MG63 (cell line): ENCODE results near the gene GRAP. TPM values are rescaled to one million over a fixed set of nuclear protein-coding genes. Genes with fewer than 3 reads are reported as not detected.
"Not testable (repeated sequence)": the region's sequence is repeated elsewhere in the genome, so short reads cannot be mapped to it uniquely, and the experiment has no call there.

Experiments used
- DNase-seq: peaks from one replicate; pipeline ENCODE4 v3.0.0-alpha.2; 2020
- H3K27me3 ChIP-seq: fragments of 250-450 bp; sonication (Bioruptor Pico); 2 replicates; pipeline ENCODE4 v1.5.1; 2020; ENCODE audit warnings: mild to moderate bottlenecking, moderate library complexity
- H3K36me3 ChIP-seq: fragments of 250-450 bp; sonication (Bioruptor Pico); 2 replicates; pipeline ENCODE4 v1.5.1; 2020; ENCODE audit warnings: mild to moderate bottlenecking, moderate library complexity
- H3K4me3 ChIP-seq: fragments of 250-450 bp; sonication (Bioruptor Pico); 2 replicates; pipeline ENCODE4 v1.5.1; 2020; ENCODE audit warnings: mild to moderate bottlenecking, moderate library complexity
- H3K9me3 ChIP-seq: fragments of 250-450 bp; sonication (Bioruptor Pico); 2 replicates; pipeline ENCODE4 v1.5.1; 2020; ENCODE audit warnings: mild to moderate bottlenecking, moderate library complexity
- total RNA-seq: library from RNA; depleted of rRNA; stranded (reverse); fragments of >200 nt; shearing (Covaris generic); gene quantifications from 2 replicates; pipeline ENCODE4 v1.2.3, GENCODE V29; 2014; ENCODE audit warnings: low replicate concordance

GRAP gene
- total RNA-seq, 1 experiment from 2014 or later: not detected

DNA sequence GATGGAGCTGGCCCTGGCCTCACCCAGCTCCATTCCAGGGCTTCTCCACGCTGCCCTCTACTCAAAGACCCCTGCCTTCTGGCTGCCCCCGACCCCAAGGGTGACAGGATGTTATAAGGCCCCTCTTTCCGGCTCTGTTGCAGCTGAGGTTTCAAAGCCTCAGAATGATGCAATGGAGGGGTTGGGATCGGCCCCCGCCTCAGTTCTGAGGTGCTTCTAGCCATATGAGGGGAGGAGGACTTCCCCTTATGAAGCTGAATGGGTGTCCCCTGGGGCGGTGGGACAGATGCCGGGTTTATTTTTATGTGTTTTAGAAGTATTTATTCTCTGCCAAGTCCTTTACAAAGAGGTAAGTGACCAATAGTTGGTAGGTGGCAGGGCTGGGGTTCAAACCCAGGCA lies 2.1 kb upstream of the GRAP start:
- DNase-seq, H3K4me3 ChIP-seq, H3K36me3 ChIP-seq, H3K9me3 ChIP-seq, H3K27me3 ChIP-seq: not testable (repeated sequence)

DNA sequence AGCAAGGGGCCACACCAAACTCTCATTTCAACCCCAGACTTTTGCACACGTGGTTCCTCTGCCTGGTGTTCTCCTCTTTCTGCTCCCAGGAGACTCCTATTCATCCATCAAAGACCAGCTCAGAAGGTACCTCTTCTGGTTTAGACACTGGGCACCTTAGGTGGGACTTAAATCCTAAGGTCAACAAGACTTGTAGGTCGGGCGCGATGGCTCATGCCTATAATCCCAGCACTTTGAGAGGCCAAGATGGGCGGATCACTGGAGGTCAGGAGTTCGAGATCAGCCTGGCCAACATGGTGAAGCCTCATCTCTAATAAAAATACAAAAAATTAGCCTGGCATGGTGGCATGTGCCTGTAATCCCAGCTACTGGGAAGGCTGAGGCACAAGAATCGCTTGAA lies 753 bp upstream of the GRAP start:
- not testable (repeated sequence) for H3K9me3 ChIP-seq, H3K4me3 ChIP-seq, H3K27me3 ChIP-seq, H3K36me3 ChIP-seq, DNase-seq

DNA sequence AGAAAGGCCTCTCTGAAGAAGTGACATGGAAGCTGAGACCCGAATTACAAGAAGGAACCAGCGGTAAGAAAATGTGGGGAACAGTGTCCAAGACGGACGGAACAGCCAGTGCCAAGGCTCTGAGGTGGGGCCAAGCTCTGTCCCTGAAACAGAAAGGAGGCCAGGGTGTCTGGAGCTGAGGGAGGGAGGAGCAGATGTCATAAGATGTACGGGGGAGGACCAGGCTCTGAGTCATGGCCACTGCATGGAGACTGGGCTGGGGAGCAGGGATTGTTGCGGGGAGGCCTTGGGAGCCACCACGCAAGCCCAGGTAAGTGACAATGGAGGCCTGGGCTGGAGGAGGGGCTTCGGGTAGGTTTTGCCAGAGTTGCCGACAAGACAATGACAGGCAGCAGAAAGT lies 2.1 kb downstream of the GRAP start:
- H3K36me3 ChIP-seq: not testable (repeated sequence)

DNA sequence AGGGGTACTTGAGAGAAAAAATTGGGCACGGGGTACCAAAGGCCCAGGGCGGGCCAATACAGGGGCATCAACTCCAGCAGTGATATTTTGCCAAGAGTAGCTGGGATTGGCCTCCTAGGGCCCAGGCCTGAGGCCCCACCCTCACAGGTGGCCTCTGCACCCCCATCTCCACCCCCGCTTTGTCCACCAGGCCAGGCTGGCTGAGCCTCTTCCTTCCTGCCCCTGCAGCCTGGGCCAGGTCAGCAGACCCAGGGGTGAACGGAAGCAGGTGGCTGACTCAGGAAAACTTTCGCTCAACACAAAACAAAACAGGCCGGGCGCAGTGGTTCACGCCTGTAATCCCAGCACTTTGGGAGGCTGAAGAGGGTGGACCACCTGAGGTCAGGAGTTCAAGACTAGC lies 3.7 kb downstream of the GRAP start:
- not testable (repeated sequence) for H3K9me3 ChIP-seq, H3K27me3 ChIP-seq, H3K36me3 ChIP-seq, H3K4me3 ChIP-seq, DNase-seq

More for the DNA sequence above, 2.1 kb downstream of the GRAP start:
- not testable (repeated sequence) for H3K27me3 ChIP-seq, H3K4me3 ChIP-seq, H3K9me3 ChIP-seq, DNase-seq

DNA sequence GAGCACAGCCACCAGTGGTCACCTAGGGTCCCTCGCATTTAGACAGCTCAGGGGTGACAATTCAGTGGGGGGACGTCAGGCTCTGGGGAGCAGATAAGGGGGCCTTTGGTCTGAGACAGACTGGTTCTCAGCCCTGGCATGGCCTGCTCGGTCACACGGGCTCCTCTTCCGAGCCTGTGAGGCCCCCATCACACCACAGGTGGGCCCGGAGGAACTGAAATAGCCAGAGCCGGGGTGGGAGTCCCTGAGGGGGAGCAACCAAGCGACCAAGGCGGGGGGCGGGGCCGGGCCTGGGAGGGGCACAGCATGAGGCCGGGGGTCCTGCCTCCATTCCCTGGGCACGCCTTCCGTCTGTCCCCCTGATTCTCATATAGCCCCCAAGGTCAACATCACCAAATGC lies 4.4 kb downstream of the GRAP start:
- H3K4me3 ChIP-seq, H3K9me3 ChIP-seq, DNase-seq, H3K36me3 ChIP-seq, H3K27me3 ChIP-seq: not testable (repeated sequence)

DNA sequence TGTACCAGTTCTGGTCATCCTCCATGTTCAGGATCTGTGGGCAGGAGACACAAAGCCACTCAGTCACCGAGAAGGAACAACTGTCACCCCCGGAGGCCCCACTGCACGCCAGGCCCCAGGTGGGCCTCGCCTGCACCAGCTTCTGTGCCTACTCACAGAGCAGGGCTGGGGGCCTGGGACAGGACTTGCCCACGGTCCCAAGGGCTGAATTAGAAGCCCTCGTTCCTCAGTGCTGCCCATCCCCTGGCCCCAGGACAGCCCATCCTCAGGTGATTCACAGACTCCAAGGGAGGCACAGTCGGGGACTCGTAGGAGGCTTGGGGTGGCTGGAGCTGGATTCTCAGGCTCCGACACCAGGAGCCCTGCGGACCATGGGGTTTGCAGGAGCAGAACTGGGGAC lies 4.9 kb downstream of the GRAP start:
- not testable (repeated sequence) for H3K27me3 ChIP-seq, H3K4me3 ChIP-seq, DNase-seq, H3K9me3 ChIP-seq, H3K36me3 ChIP-seq

DNA sequence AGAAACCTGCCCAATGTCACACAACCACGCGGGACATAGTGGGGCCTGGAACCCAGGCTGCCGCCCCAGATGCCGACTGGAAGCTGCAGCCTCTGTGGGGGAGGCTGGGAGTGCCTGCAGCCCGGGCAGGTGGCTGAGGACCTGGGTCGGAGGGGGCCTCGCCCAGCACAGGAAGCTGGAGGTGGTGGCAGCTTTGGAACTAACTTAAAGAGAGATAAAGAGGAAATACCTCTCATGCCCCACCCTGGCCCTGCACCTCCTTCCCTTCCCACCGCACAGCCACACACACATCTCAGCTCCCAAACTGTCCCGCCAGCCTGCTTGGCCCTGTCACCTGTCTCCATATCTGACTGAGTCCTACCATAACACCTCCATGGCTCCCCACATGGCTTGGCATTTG lies 6.4 kb downstream of the GRAP start:
- not testable (repeated sequence) for H3K9me3 ChIP-seq, H3K4me3 ChIP-seq, H3K27me3 ChIP-seq, DNase-seq, H3K36me3 ChIP-seq

DNA sequence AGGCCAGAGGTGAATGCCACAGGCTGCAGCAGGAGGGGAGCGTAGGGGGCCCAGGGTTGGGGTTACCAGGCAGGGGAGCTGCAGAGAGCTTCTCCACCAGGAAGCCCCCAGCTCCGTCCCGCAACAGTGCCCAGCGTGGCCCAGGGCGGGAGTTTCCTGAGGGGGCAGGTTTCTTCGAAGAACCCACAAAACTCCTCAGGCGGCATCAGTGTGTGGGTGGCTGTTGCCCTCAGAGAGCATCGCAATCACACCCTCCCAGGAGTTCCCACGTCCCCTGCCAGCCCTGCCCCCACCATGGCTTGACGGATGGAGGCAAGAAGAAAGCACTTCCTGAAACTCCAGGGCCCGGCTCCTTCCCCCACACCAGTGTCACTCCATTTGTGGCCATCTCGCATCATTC lies 8.0 kb downstream of the GRAP start:
- not testable (repeated sequence) for DNase-seq, H3K36me3 ChIP-seq, H3K4me3 ChIP-seq, H3K9me3 ChIP-seq, H3K27me3 ChIP-seq

DNA sequence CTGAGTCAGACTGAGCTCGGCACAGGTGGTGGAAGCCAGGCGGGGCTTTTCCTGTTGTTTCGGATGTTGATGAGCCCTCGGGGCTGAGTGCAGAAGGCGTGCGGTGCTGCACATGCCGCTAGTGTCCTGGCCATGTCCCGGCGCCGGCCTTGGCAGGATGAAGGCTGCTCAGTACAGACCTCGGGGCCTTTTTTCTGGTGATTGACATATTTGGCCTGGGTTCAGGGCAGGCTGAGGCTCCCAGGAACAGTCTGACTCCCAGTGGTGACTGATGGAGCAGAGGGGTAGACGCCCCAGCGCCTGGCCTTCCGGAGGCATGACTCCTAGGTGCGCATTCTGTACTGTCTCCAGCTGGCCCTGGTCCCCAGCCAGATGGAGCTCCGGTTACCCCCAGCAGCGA lies 8.8 kb downstream of the GRAP start:
- not testable (repeated sequence) for H3K36me3 ChIP-seq, H3K9me3 ChIP-seq, DNase-seq, H3K4me3 ChIP-seq, H3K27me3 ChIP-seq

DNA sequence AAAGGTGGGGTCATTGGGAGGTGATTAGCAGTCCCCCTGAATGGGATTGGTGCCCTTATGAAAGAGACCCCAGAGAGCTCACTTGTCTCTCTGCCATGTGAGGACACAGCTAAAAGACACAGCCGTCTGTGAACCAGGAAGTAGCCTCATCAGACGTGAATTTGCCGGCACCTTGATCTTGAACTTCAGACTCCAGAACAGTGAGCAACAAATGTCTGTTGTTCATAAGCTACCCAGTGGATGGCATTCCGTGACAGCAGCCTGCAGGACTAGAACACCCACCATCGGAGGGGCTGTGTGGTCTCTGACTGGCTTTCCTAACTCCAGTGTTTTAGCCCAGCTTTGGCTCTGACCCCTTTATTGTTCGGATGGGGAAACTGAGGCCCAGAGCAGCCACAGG lies 9.2 kb downstream of the GRAP start:
- not testable (repeated sequence) for DNase-seq, H3K27me3 ChIP-seq, H3K9me3 ChIP-seq, H3K36me3 ChIP-seq, H3K4me3 ChIP-seq

DNA sequence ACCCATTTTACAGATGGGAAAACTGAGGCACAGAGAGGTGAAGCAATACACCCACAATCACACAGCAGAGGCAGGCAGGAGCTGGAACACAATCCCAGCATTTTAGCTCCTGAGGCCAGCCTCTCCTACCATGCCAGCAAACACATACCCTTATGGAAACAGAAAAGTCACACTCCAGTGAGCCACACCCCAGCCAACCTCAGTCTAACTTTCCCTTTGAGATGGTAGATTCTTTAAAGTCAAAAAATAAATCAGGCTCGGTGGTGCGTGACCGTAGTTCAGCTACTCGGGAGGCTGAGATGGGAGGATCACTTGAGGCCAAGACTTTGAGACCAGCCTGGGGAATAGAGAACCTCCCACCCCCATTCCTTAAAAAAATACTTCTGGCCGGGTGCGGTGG lies 10.6 kb downstream of the GRAP start:
- not testable (repeated sequence) for H3K36me3 ChIP-seq, DNase-seq, H3K27me3 ChIP-seq

DNA sequence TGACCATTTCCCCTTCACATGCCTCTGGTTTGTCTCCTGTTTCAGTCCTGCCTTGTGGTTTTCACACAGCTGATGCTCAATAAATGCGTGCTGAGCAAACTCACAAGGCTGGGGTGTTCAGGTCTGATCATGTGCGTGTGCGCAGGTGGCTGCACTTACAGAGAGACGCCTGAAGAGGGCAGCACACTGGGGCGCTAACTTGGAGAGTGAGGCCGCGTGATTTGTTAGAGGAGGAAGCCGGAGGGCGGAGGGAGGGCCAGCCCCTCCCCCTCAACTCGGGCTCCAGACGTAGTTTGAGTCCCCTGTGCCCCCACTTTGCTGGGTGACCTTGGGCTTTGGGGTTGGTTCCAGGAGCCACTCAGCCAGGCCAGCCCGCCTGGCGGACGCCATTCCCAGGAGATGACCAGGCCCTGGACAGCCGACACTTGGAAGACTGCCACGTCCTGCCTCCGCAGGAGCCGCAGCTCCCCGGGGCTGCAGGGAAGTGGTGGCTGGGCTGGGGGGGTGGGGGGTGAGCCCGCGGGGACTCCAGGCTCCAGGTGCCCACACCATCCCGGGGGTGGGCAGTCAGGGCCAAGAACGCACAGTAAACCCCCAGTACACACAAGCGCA lies 14.3 kb downstream of the GRAP start:
- not testable (repeated sequence) for H3K36me3 ChIP-seq, DNase-seq, H3K4me3 ChIP-seq, H3K27me3 ChIP-seq, H3K9me3 ChIP-seq

More for the DNA sequence above, 10.6 kb downstream of the GRAP start:
- not testable (repeated sequence) for H3K4me3 ChIP-seq, H3K9me3 ChIP-seq

DNA sequence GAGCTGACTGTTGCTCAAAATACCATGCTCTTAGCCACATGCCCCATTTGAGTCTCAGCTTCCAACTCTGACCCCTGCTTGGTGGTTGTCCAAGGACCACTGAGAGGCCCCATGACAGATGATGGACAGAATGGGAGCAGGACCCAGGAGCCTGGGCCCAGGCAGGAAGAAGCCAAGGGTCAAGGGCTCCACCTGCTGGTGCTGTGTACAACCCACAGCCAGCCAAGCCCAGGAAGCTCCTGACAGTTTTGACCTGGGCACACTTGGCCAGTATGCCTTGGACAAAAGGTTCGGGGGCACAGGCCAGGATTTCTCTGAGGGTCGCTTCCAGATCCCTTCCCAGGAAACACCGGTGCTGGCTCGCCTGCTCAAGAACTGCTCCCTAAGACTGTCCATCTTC lies 15.0 kb downstream of the GRAP start:
- not testable (repeated sequence) for H3K27me3 ChIP-seq, H3K4me3 ChIP-seq, H3K36me3 ChIP-seq, H3K9me3 ChIP-seq
- DNase-seq: peak; percentile 76

DNA sequence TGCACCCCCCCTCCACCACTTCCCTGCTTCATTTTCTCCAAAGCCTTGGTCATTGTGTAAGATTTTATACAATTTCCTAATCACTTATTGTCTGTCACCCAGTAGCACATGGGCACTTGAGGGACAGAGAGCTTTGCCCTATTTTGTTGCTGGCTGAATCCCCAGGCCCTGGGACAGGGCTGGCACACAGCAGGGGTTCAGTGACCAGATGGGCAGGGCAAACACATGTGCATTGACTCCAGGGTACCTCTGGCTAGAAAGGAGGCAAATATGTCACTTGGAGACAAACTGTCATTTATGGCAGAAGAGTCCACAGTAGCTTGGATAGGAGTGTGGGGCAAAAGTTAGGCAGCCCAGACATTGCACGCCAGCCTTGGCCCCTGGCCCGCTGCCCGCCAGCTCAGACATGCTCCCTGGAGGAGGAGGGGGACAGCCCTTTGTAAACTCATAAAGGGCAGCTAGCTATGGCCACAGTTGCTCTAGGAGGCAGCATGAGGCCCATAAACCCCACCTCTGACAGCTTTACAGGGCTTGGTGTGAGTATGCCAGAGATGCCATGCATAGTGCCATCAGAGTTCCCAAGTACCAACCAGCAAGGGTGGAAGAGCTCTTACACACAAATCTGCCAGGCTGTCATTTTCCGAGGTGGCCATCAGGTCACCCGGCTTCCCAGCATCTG lies 15.8 kb downstream of the GRAP start:
- DNase-seq, H3K36me3 ChIP-seq, H3K9me3 ChIP-seq, H3K27me3 ChIP-seq, H3K4me3 ChIP-seq: not testable (repeated sequence)

DNA sequence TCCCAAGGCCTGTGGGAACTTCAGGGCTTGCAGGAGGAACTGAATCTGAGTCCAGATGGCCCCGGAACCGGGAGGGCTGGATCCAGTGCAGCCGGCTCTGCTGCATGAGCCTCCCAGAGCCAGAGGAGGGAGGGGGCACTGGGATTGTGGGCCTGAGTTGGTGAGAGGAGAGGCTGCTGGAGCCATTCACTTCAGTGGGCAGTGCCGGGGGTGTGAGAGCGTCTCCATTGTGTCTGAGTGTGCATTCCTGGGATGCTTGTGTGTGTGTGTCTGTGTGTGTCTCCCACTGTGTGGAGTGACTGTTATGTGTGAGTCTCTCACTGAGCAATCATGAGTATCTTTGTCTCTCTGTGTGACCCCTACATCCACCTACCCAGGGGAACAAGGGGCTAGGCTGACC lies 17.0 kb downstream of the GRAP start:
- not testable (repeated sequence) for H3K4me3 ChIP-seq, H3K27me3 ChIP-seq, DNase-seq, H3K36me3 ChIP-seq, H3K9me3 ChIP-seq

DNA sequence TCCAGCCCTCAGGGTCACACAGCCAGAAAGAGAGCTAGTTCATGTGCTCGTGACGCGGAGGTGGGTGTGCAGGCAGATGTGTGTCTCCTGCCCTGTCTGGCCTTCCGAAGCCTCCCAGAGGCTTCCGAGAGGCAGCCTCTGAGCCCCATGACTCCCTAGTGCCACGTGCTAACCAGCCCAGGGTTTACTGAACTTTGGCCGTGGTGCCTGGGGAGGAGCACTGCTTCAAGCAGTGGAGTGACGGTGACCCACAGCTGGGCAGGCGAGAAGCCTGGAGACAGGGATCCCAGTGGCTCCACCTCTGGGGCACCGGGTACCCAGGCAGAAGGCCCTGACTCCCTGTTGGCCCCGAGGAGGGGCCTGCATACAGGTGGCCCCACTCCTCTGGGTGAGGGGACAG lies 18.1 kb downstream of the GRAP start:
- H3K9me3 ChIP-seq, H3K27me3 ChIP-seq, H3K36me3 ChIP-seq, H3K4me3 ChIP-seq, DNase-seq: not testable (repeated sequence)

DNA sequence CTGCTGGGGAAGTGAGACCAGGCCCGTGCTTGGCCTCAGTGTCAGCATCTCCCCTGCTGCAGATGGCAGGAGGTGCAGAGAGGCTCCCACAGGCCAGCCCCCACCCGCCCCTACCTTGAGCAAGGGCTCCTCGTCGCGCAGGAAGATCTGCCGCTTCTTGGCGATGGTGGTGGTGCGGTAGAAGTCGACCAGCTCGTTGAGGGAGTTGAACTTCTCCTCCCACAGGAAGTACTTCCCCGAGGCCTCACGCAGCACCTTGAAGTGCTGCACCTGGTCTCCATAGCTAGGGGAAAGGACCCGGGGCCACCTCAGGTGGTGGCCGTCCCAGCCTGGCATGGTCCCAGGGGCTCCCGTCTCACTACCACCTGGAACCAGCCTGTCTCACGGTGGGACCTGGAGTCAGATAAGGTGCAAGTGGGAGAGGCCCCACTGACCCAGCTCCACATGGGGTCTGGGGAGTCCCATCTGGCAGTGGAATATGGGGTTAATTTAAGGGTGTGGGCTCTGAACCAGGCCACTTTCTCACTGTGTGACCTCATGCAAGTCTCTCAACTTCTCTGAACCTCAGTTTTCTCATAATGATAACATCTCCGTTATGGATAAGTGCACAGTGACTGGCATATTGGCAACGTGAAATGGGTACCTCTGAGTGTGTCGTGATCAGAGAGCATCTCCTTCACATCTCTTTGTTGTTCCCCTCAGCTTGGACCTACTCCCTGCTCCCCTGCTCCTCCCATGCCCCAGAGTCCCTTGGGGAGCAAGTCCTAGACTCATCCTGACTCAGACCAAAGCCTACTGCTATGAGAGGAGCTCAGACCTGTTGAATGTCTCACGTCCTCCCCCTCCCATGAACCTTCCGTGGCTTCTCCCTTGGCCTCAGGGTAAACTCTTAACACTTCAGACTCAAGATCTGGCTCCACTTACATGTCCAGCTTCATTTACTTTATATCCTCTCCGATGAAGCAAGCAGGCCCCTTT lies 22.4 kb downstream of the GRAP start:
- H3K4me3 ChIP-seq: no peak overlapping the region
- H3K27me3 ChIP-seq: no peaks in the 10 kb centered on the region
- DNase-seq: no peak
- no peaks in the 10 kb centered on the region for H3K36me3 ChIP-seq
- no peaks in the 10 kb centered on the region for H3K9me3 ChIP-seq
